Right lobe of liver (tissue), 6 donors: ENCODE data around the gene CRTAC1. TPM values are rescaled to one million over a fixed set of nuclear protein-coding genes. Genes with fewer than 3 reads are reported as not detected.

ENCODE experiments used
- ATAC-seq, 4 donors: fragments of 200-7000 bp; cut with Tn5 transposase; one replicate each; pipeline ENCODE4 v1.9.1; 2020; ENCODE audit warnings: mild to moderate bottlenecking in 4 of 4, moderate library complexity in 4 of 4
- DNase-seq, 3 donors: peaks; one replicate each; pipeline ENCODE4 v3.0.0-alpha.2; 2020
- H3K27ac ChIP-seq, 3 donors: fragments of 200-600 bp; one replicate each; pipeline ENCODE4 v1.8.0; 2022
- H3K27me3 ChIP-seq, 2 donors: fragments of 200-600 bp; one replicate each; pipeline ENCODE4 v1.8.0; 2022
- H3K36me3 ChIP-seq, 4 donors: fragments of 200-600 bp; sonication (generic) in 1 of 4; one replicate each; pipeline versions ENCODE4 v1.5.1 to v1.8.0; 2017 to 2022; ENCODE audit warnings: control low read depth in 1 of 4
- H3K4me1 ChIP-seq, 4 donors: fragments of 200-600 bp; sonication (generic) in 1 of 4; one replicate each; pipeline versions ENCODE4 v1.5.1 to v1.8.0; 2017 to 2022; ENCODE audit warnings: control low read depth in 1 of 4
- H3K4me3 ChIP-seq, 3 donors: fragments of 200-600 bp; one replicate each; pipeline ENCODE4 v1.8.0; 2022
- H3K9me3 ChIP-seq, 4 donors: fragments of 200-600 bp; sonication (generic) in 1 of 4; one replicate each; pipeline versions ENCODE4 v1.5.1 to v1.8.0; 2017 to 2022; ENCODE audit warnings: control low read depth in 1 of 4
- CTCF ChIP-seq, 4 donors: fragments of 200-600 bp in 3 of 4; fragments of 450-650 bp in 1 of 4; IDR thresholded peaks; one replicate each; pipeline versions ENCODE4 v1.5.1 to v1.8.0; 2016 to 2022; ENCODE audit warnings: antibody characterized with exemption in 4 of 4, mild to moderate bottlenecking in 2 of 4
- POLR2A ChIP-seq: fragments of 450-650 bp; IDR thresholded peaks from one replicate; pipeline ENCODE4 v1.6.1; 2017; ENCODE audit warnings: antibody characterized with exemption, mild to moderate bottlenecking
- WGBS: methylation state at CpG from one replicate; pipeline ENCODE4 v1.1.6; 2018; ENCODE audit warnings: low coverage, low lambda C conversion rate; ENCODE audit not compliant: insufficient coverage; ENCODE audit errors: missing lambda C conversion rate; 5-methylcytosine and 5-hydroxymethylcytosine counted together
- intact Hi-C, 2 donors: fragments of 100-400 bp; cut with DNase I; formaldehyde crosslinking; loops; one replicate each; pipeline versions ENCODE4 v1.11.2 to v1.14.1; 2022
- total RNA-seq, 6 experiments: library from RNA; depleted of rRNA in 2 of 6; stranded (reverse); fragments of >200 nt in 2 of 6; fragmentation: NEBNext Ultra II Directional in 3 of 6; extraction: Animal tissue kit (Norgen Biotek cat#: 25700) in 3 of 6; gene quantifications; one replicate each; pipeline versions ENCODE4 v1.1.0 to v1.2.4, GENCODE V29; 2016 to 2023
- donor health status: DM: no; HTN: yes; CAD: no.
- donor health status: DM: no; HTN: no; CAD: no.
- donor health status: DM: no; HTN: no; CAD: no.
- donor health status: DM: no; HTN: yes; CAD: no.
- donor health status: DM: no; HTN: yes; CAD: no.

CRTAC1 gene
- total RNA-seq, 6 experiments from 2014 or later: 0.20 TPM; not detected in 5

GRCh38 chr10:97943294-97943693 lies 87.1 kb downstream of the CRTAC1 start:
- WGBS: 31% methylated on average over 2 of the region's 2 CpGs
- no peaks in the 10 kb centered on the region for H3K27me3 ChIP-seq
- H3K4me1 ChIP-seq: no peaks in the 10 kb centered on the region
- intact Hi-C loops: no loop called here
- TF ChIP-seq CTCF (IDR thresholded peaks at IDR 0.05): peak in 1 of 4 donors; percentile 11
- no peak for TF ChIP-seq POLR2A
- no peak overlapping the region for H3K27ac ChIP-seq
- no peaks in the 10 kb centered on the region for H3K36me3 ChIP-seq
- DNase-seq: no peak
- no peak for ATAC-seq
- no peaks in the 10 kb centered on the region for H3K9me3 ChIP-seq
- no peak overlapping the region for H3K4me3 ChIP-seq

DNA sequence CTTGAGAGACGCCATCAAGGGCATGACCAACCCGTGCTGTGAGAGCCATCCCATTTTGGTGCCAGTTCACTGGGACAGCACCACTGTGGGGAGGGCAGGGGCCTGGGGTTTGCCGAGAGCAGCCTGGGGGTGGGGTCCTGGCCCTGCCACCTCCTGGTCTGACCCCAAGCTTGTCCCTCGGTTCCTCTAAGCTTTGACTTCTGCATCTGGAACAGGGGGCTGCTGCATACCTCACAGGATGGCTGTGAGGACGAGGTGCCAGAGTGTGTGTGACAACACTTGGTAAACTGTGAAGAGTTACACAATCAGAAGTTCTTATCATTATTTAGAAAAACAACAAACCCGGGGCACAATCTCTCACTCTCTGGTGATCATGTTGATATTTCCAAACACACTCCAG lies 89.9 kb downstream of the CRTAC1 start:
- H3K27me3 ChIP-seq: no peaks in the 10 kb centered on the region
- ATAC-seq (peak; percentile 17 to 88 (median 43)), DNase-seq (no peak)
- TF ChIP-seq CTCF (IDR thresholded peaks at IDR 0.05) (no peak), POLR2A (no peak)
- no peaks in the 10 kb centered on the region for H3K4me1 ChIP-seq
- 0% methylated on average over 3 of the region's 6 CpGs for WGBS
- H3K9me3 ChIP-seq: no peaks in the 10 kb centered on the region
- no peak overlapping the region for H3K27ac ChIP-seq
- intact Hi-C loops: no loop called here
- H3K36me3 ChIP-seq: no peaks in the 10 kb centered on the region
- no peak overlapping the region for H3K4me3 ChIP-seq

DNA sequence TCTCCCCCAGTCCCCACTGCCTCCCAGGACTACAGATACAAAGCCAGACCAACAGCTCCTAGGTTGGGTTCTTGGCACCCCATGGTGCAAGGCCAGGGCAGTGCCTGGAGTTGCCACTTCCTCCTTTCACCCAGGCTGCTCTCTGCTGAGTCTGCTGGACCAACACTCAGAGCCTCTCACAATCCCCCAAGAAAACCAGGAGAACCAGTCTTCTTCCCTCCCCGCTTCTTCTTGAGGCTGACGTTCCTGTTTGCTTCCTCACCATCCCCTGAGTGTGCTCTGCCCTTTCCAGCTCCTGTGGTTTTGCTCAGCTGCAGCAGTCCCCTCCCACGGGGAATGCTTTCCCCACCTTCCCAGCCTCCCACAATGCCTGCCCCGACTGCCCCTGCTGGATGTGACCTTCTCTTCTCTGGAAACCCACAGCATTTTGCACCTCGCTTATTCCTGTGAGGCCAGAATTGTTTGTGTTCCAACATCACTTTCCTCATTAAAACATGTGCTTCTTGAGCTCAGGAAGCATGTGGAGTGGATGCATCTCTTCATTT lies 90.9 kb downstream of the CRTAC1 start:
- Histone ChIP-seq H3K27me3 (no peaks in the 10 kb centered on the region), H3K4me1 (no peaks in the 10 kb centered on the region), H3K4me3 (no peak overlapping the region), H3K9me3 (no peaks in the 10 kb centered on the region), H3K27ac (no peak overlapping the region), H3K36me3 (no peaks in the 10 kb centered on the region)
- DNase-seq (no peak), ATAC-seq (no peak)
- 33% methylated on average over 5 of the region's 5 CpGs for WGBS
- TF ChIP-seq POLR2A (no peak), CTCF (IDR thresholded peaks at IDR 0.05) (no peak)
- intact Hi-C loops: no loop called here

- Histone ChIP-seq H3K4me3 (no peak overlapping the region), H3K4me1 (no peaks in the 10 kb centered on the region), H3K27me3 (no peaks in the 10 kb centered on the region), H3K36me3 (no peaks in the 10 kb centered on the region), H3K9me3 (no peaks in the 10 kb centered on the region), H3K27ac (no peak overlapping the region)
- 50% methylated on average over 3 of the region's 8 CpGs for WGBS
- DNase-seq (no peak), ATAC-seq (no peak)
- intact Hi-C loops: no loop called here
- TF ChIP-seq POLR2A (no peak), CTCF (IDR thresholded peaks at IDR 0.05) (no peak)
Measured at GRCh38 chr10:97937928-97938327, 92.5 kb downstream of the CRTAC1 start.

GRCh38 chr10:97937054-97937453 lies 93.4 kb downstream of the CRTAC1 start:
- Histone ChIP-seq H3K27ac (no peak overlapping the region), H3K36me3 (no peaks in the 10 kb centered on the region), H3K4me1 (no peaks in the 10 kb centered on the region), H3K4me3 (no peak overlapping the region), H3K27me3 (no peaks in the 10 kb centered on the region), H3K9me3 (no peaks in the 10 kb centered on the region)
- TF ChIP-seq POLR2A (no peak), CTCF (IDR thresholded peaks at IDR 0.05) (no peak)
- DNase-seq (no peak), ATAC-seq (no peak)
- WGBS: 68% methylated on average over 5 of the region's 5 CpGs
- intact Hi-C loops: no loop called here
